Cardiac muscle cell (in vitro differentiated cells and primary cell): ENCODE data around the gene TRIOBP. TPM values are rescaled to one million over a fixed set of nuclear protein-coding genes. Genes with fewer than 3 reads are reported as not detected.

Source experiments
- DNase-seq, 2 donors: peaks; one replicate each; pipeline versions ENCODE4 v3.0.0 to v3.0.0-alpha.2; 2010 to 2017; ENCODE audit warnings: low read depth in 1 of 2, low spot score in 1 of 2
- H3K27ac ChIP-seq: fragments of 200-600 bp; sonication (generic); 2 replicates; pipeline ENCODE4 v1.5.1; 2016
- H3K27me3 ChIP-seq: fragments of 200-600 bp; sonication (generic); 2 replicates; pipeline ENCODE4 v1.6.0; 2016; ENCODE audit warnings: control low read depth
- H3K36me3 ChIP-seq: fragments of 200-600 bp; sonication (generic); 2 replicates; pipeline ENCODE4 v1.5.1; 2016; ENCODE audit warnings: control low read depth
- H3K4me1 ChIP-seq: fragments of 200-600 bp; sonication (generic); 2 replicates; pipeline ENCODE4 v1.8.1; 2017; ENCODE audit warnings: low read depth, mild to moderate bottlenecking, mixed run types
- H3K4me3 ChIP-seq: fragments of 200-600 bp; sonication (generic); 2 replicates; pipeline ENCODE4 v1.5.1; 2016; ENCODE audit warnings: mild to moderate bottlenecking
- H3K9me3 ChIP-seq: fragments of 200-600 bp; sonication (generic); 2 replicates; pipeline ENCODE4 v1.5.1; 2017; ENCODE audit warnings: low read depth, mild to moderate bottlenecking, control low read depth
- polyA plus RNA-seq: library from polyadenylated mRNA; unstranded; fragments of >200 nt; fragmentation: Nextera tagmentation; extraction: Ambion mirVana; gene quantifications from 2 replicates; pipeline ENCODE4 v1.2.1, GENCODE V29; 2016
- total RNA-seq: library from RNA; depleted of rRNA; stranded (reverse); fragments of >200 nt; gene quantifications from 2 replicates; pipeline ENCODE4 v1.2.3, GENCODE V29; 2016
- TF ChIP-seq, protein P1 (sequence below): IDR thresholded peaks from 2 replicates; pipeline ENCODE4 v1.5.1; 2012; ENCODE audit warnings: low read depth, mild to moderate bottlenecking, low read length

Gene TRIOBP
- total and polyA plus RNA-seq, 2 experiments from 2014 or later = 150 to 202 TPM

GRCh38 chr22:37659066-37659896 is 37.6 kb upstream of the TRIOBP start:
- H3K4me3 ChIP-seq = peak overlapping the region; percentile 92
- H3K27ac ChIP-seq = no peak overlapping the region
- peaks cover 14% of the 10 kb centered on the region for H3K4me1 ChIP-seq
- H3K36me3 ChIP-seq = no peaks in the 10 kb centered on the region
- TF ChIP-seq, protein P1, sequence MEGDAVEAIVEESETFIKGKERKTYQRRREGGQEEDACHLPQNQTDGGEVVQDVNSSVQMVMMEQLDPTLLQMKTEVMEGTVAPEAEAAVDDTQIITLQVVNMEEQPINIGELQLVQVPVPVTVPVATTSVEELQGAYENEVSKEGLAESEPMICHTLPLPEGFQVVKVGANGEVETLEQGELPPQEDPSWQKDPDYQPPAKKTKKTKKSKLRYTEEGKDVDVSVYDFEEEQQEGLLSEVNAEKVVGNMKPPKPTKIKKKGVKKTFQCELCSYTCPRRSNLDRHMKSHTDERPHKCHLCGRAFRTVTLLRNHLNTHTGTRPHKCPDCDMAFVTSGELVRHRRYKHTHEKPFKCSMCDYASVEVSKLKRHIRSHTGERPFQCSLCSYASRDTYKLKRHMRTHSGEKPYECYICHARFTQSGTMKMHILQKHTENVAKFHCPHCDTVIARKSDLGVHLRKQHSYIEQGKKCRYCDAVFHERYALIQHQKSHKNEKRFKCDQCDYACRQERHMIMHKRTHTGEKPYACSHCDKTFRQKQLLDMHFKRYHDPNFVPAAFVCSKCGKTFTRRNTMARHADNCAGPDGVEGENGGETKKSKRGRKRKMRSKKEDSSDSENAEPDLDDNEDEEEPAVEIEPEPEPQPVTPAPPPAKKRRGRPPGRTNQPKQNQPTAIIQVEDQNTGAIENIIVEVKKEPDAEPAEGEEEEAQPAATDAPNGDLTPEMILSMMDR = no peak
- no peaks in the 10 kb centered on the region for H3K27me3 ChIP-seq
- no peaks in the 10 kb centered on the region for H3K9me3 ChIP-seq
- no peak for DNase-seq

- H3K4me3 ChIP-seq = peak overlapping the region; percentile 92
- H3K4me1 ChIP-seq = peaks cover 14% of the 10 kb centered on the region
- peak overlapping the region; percentile 78 for H3K27ac ChIP-seq
- no peak for DNase-seq
- TF ChIP-seq, protein P1 = no peak
- H3K27me3 ChIP-seq = no peaks in the 10 kb centered on the region
- no peaks in the 10 kb centered on the region for H3K9me3 ChIP-seq
- H3K36me3 ChIP-seq = no peaks in the 10 kb centered on the region
Measured at GRCh38 chr22:37659897-37660708, 36.7 kb upstream of the TRIOBP start.

DNA sequence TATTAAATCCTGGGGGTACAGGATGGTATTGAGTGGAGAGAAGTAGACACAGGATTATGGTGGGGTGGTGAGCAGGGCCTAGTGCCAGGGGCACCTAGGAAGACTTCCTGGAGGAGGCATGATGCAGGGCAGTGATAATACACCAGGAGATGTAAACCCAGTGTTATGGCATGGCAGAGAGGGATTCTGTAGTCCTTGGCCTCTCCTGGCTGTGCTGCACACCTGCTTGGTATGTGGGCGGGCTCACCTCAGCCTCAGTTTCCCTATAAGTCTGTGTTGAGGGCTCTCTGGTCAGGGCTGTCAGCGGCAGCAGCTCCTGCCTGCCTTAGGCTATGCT is 36.2 kb upstream of the TRIOBP start:
- Histone ChIP-seq H3K27me3 (no peaks in the 10 kb centered on the region), H3K9me3 (no peaks in the 10 kb centered on the region), H3K27ac (peak overlapping the region; percentile 78), H3K4me3 (no peak overlapping the region), H3K36me3 (no peaks in the 10 kb centered on the region), H3K4me1 (peaks cover 14% of the 10 kb centered on the region)
- TF ChIP-seq, protein P1 = no peak
- DNase-seq = no peak

- Histone ChIP-seq H3K4me1 (peaks cover 14% of the 10 kb centered on the region), H3K4me3 (no peak overlapping the region), H3K27ac (peak overlapping the region; percentile 78), H3K9me3 (no peaks in the 10 kb centered on the region), H3K36me3 (peaks cover 3% of the 10 kb centered on the region), H3K27me3 (no peaks in the 10 kb centered on the region)
- TF ChIP-seq, protein P1 = peak; percentile 64
- peak; percentile 59 to 62 for DNase-seq
Measured at GRCh38 chr22:37661160-37661924, 35.5 kb upstream of the TRIOBP start.

GRCh38 chr22:37662039-37662438 is 34.8 kb upstream of the TRIOBP start:
- Histone ChIP-seq H3K4me1 (peaks cover 14% of the 10 kb centered on the region), H3K27me3 (no peaks in the 10 kb centered on the region), H3K4me3 (no peak overlapping the region), H3K36me3 (peaks cover 3% of the 10 kb centered on the region), H3K27ac (peak overlapping the region; percentile 63), H3K9me3 (no peaks in the 10 kb centered on the region)
- DNase-seq = no peak
- TF ChIP-seq, protein P1 = no peak
